Measurements from ENCODE around the gene SPATA2L.

Gene SPATA2L

GRCh38 chr16:89653656-89654295 is 47.7 kb downstream of the SPATA2L start:
- DNase-seq: no peak

- no peak for DNase-seq
Measured at GRCh38 chr16:89651584-89651983, 49.9 kb downstream of the SPATA2L start.

- DNase-seq: no peak
Measured at GRCh38 chr16:89646906-89647305, 54.6 kb downstream of the SPATA2L start.

Measured in MV-4-11 (cell line).